K562 (cell line): ENCODE results near the gene USF2. TPM values are rescaled to one million over a fixed set of nuclear protein-coding genes. Genes with fewer than 3 reads are reported as not detected.
A peak's percentile ranks its signal among the peaks of the same experiment; 100 is the strongest.

ENCODE experiments used
- ATAC-seq: fragments of 200-7000 bp; cut with Tn5 transposase; 3 replicates; pipeline ENCODE4 v1.9.1; 2020; ENCODE audit warnings: moderate library complexity
- BruUV-seq: library from RNA; stranded (reverse); fragments of 400-500 nt; replicated peaks from 2 replicates; lab custom pipeline; 2021; lab: Mats Ljungman, UMichigan
- CTCF ChIA-PET: fragments of 300-600 bp; formaldehyde crosslinking; extraction: SDS; loops from one replicate; lab custom pipeline; 2021; ENCODE audit warnings: low intra/inter-chr PET ratio; lab: Yijun Ruan, JAX
- POLR2A ChIA-PET: fragments of 300-600, 350-650 bp; sonication (Branson Sonifier 250); formaldehyde crosslinking; extraction: SDS; loops from one replicate; lab custom pipeline; 2021; ENCODE audit warnings: antibody characterized with exemption, inconsistent platforms; lab: Yijun Ruan, JAX
- DNase-seq, 4 experiments: peaks; one replicate each; pipeline versions ENCODE4 v3.0.0 to v3.0.0-alpha.2; 2011 to 2018; ENCODE audit warnings: low spot score in 3 of 4, mixed read lengths in 3 of 4; ENCODE audit errors: extremely low read depth in 1 of 4
- FAIRE-seq: peaks from 2 replicates; lab custom pipeline; 2011; peaks lifted over from hg19 to GRCh38; lab: Jason Lieb, UNC
- H2AFZ ChIP-seq: 2 replicates; pipeline ENCODE4 v1.6.0; 2011; ENCODE audit warnings: low read depth, low read length, control low read depth, inconsistent platforms
- H3K27ac ChIP-seq: fragments of 200-600 bp; 3 replicates; pipeline ENCODE4 v1.8.0; 2011; ENCODE audit warnings: low read depth, mild to moderate bottlenecking, control low read depth, inconsistent platforms, low read length, moderate library complexity, mixed read lengths; ENCODE audit errors: extremely low read depth
- H3K27me3 ChIP-seq, 2 experiments: fragments of 300-600 bp in 1 of 2; 2 replicates in 1 of 2; 3 replicates in 1 of 2; pipeline versions ENCODE4 v1.6.0 to v1.8.0; 2011; ENCODE audit warnings: inconsistent platforms in 2 of 2, low read length in 2 of 2, mild to moderate bottlenecking in 1 of 2, mixed read lengths in 1 of 2, moderate library complexity in 1 of 2; ENCODE audit not compliant: control insufficient read depth in 2 of 2, insufficient read depth in 2 of 2
- H3K36me3 ChIP-seq: fragments of 300-600 bp; 3 replicates; pipeline ENCODE4 v1.8.0; 2011; ENCODE audit warnings: mild to moderate bottlenecking, low read length, inconsistent platforms; ENCODE audit not compliant: control insufficient read depth, insufficient read depth
- H3K4me1 ChIP-seq, 2 experiments: fragments of 200-600 bp in 1 of 2; replicated peaks in 1 of 2; 2 replicates in 1 of 2; 3 replicates in 1 of 2; pipeline versions ENCODE4 v1.5.1 to v1.8.0; 2011; ENCODE audit warnings: inconsistent platforms in 2 of 2, low read length in 2 of 2, mild to moderate bottlenecking in 1 of 2, mixed read lengths in 1 of 2, moderate library complexity in 1 of 2; ENCODE audit not compliant: control insufficient read depth in 2 of 2, insufficient read depth in 2 of 2
- H3K4me2 ChIP-seq: 2 replicates; pipeline ENCODE4 v1.6.1; 2011; ENCODE audit warnings: low read length, control low read depth, inconsistent platforms, mixed read lengths; ENCODE audit not compliant: insufficient read depth
- H3K4me3 ChIP-seq: fragments of 200-600 bp; sonication (generic), shearing (Covaris generic); 2 replicates; pipeline ENCODE4 v1.5.1; 2016; ENCODE audit warnings: control low read depth, inconsistent platforms
- H3K79me2 ChIP-seq: fragments of 200-600 bp; 3 replicates; pipeline ENCODE4 v1.8.0; 2011; ENCODE audit warnings: low read length, inconsistent platforms; ENCODE audit not compliant: control insufficient read depth, insufficient read depth
- H3K9ac ChIP-seq, 2 experiments: 2 replicates each; pipeline versions ENCODE4 v1.6.0 to v1.6.1; 2011; ENCODE audit warnings: low read depth in 2 of 2, low read length in 2 of 2, control low read depth in 1 of 2, inconsistent platforms in 1 of 2, mild to moderate bottlenecking in 1 of 2, mixed read lengths in 1 of 2; ENCODE audit not compliant: insufficient read depth in 1 of 2
- H3K9me1 ChIP-seq: one replicate; pipeline ENCODE4 v1.6.0; 2011; ENCODE audit warnings: inconsistent platforms, mild to moderate bottlenecking, low read length, moderate library complexity; ENCODE audit not compliant: control insufficient read depth, insufficient read depth
- H3K9me3 ChIP-seq: replicated peaks from 2 replicates; pipeline ENCODE4 v1.5.1; 2011; ENCODE audit warnings: low read depth, low read length, inconsistent platforms; ENCODE audit not compliant: control insufficient read depth, insufficient read depth
- H4K20me1 ChIP-seq: replicated peaks from 2 replicates; pipeline ENCODE4 v1.6.1; 2011; ENCODE audit warnings: low read length, inconsistent platforms, mixed read lengths; ENCODE audit not compliant: control insufficient read depth, insufficient read depth
- COPS2 ChIP-seq: fragments of 450-650 bp; conservative IDR thresholded peaks from 2 replicates; pipeline ENCODE4 v1.6.1; 2016; ENCODE audit warnings: mild to moderate bottlenecking, moderate library complexity
- DIDO1 ChIP-seq: fragments of 450-650 bp; IDR thresholded peaks from 2 replicates; pipeline ENCODE4 v1.6.1; 2016; ENCODE audit warnings: low read depth, missing biosample characterization, missing genetic modification characterization
- ETV5 ChIP-seq: sonication (generic); formaldehyde crosslinking; IDR thresholded peaks from 2 replicates; pipeline ENCODE4 v1.4.0; 2020; ENCODE audit warnings: low read depth, mild to moderate bottlenecking, missing genetic modification reagents
- ETV6 ChIP-seq, 3 experiments: fragments of 150-350 bp in 1 of 3; sonication (generic) in 1 of 3; formaldehyde crosslinking in 1 of 3; IDR thresholded peaks; 2 replicates each; pipeline versions ENCODE4 v1.6.1 to v1.8.0; 2014 to 2022; ENCODE audit warnings: borderline replicate concordance in 2 of 3, low read depth in 2 of 3, antibody characterized with exemption in 1 of 3, low read length in 1 of 3, mild to moderate bottlenecking in 1 of 3, missing genetic modification reagents in 1 of 3
- FOXJ2 ChIP-seq: fragments of 200-800 bp; sonication (Bioruptor generic); IDR thresholded peaks from 2 replicates; pipeline ENCODE4 v1.6.1; 2016; ENCODE audit warnings: missing genetic modification characterization, missing compliant biosample characterization
- HDGF ChIP-seq: fragments of 450-650 bp; IDR thresholded peaks from 2 replicates; pipeline ENCODE4 v1.6.1; 2016
- NR2C1 ChIP-seq, 2 experiments: fragments of 450-650 bp; IDR thresholded peaks; 2 replicates each; pipeline ENCODE4 v1.6.1; 2017; ENCODE audit warnings: mild to moderate bottlenecking in 2 of 2, antibody characterized with exemption in 1 of 2, inconsistent platforms in 1 of 2, missing compliant biosample characterization in 1 of 2, missing genetic modification characterization in 1 of 2
- POLR2AphosphoS5 ChIP-seq: IDR thresholded peaks from 2 replicates; pipeline ENCODE4 v1.6.1; 2011; ENCODE audit warnings: mild to moderate bottlenecking, low read depth, low read length, moderate library complexity; ENCODE audit not compliant: control insufficient read depth, insufficient read depth
- POLR2G ChIP-seq: fragments of 200-400 bp; formaldehyde crosslinking; IDR thresholded peaks from 2 replicates; pipeline ENCODE4 v1.6.1; 2017; ENCODE audit warnings: low read depth, mild to moderate bottlenecking, antibody characterized with exemption, low read length, moderate library complexity
- SOX6 ChIP-seq: fragments of 450-650 bp; IDR thresholded peaks from 2 replicates; pipeline ENCODE4 v1.6.1; 2014; ENCODE audit warnings: mild to moderate bottlenecking
- SUPT5H ChIP-seq: fragments of 450-650 bp; IDR thresholded peaks from 2 replicates; pipeline ENCODE4 v1.6.1; 2016
- WHSC1 ChIP-seq: IDR thresholded peaks from one replicate; pipeline ENCODE4 v1.6.1; 2012; ENCODE audit warnings: low read length, control low read depth, inconsistent platforms
- ZNF23 ChIP-seq: fragments of 250-450 bp; sonication (Bioruptor Pico); IDR thresholded peaks from 2 replicates; pipeline ENCODE4 v1.4.0; 2020; ENCODE audit warnings: mild to moderate bottlenecking
- ZNF232 ChIP-seq: sonication (generic); formaldehyde crosslinking; IDR thresholded peaks from 2 replicates; pipeline ENCODE4 v1.8.0; 2022; ENCODE audit warnings: mild to moderate bottlenecking, missing genetic modification reagents
- WGBS: fragments of 100-300 bp; shearing (Covaris generic); methylation state at CpG from one replicate; pipeline ENCODE4 v1.1.6; 2016; ENCODE audit warnings: low coverage, mixed read lengths; ENCODE audit not compliant: insufficient coverage; ENCODE audit errors: missing lambda C conversion rate; 5-methylcytosine and 5-hydroxymethylcytosine counted together
- in situ Hi-C: fragments of 300-500 bp; cut with MboI; formaldehyde crosslinking; loops from 4 replicates; pipeline ENCODE4 v1.15.0; 2018; ENCODE audit warnings: inconsistent platforms, mixed read lengths
- intact Hi-C: fragments of 100-400 bp; cut with micrococcal nuclease; formaldehyde crosslinking; loops from 2 replicates; pipeline ENCODE4 v1.14.2; 2022
- polyA plus RNA-seq, 8 experiments: library from polyadenylated mRNA; depleted of rRNA in 4 of 8; stranded (reverse) in 5 of 8; unstranded in 3 of 8; fragments of >200 nt; fragmentation: Nextera tagmentation in 2 of 8; fragmentation: Illumina TruSeq in 1 of 8; extraction: Ambion mirVana in 2 of 8; extraction: Trizol in 1 of 8; gene quantifications; 2 replicates each; pipeline versions ENCODE4 v1.2.1 to v1.2.3, GENCODE V29; 2011 to 2014; ENCODE audit warnings: inconsistent platforms in 1 of 8, missing spikeins in 1 of 8
- total RNA-seq, 7 experiments: library from RNA; depleted of rRNA in 6 of 7; stranded (reverse); fragments of >200 nt in 6 of 7; fragmentation: Illumina TruSeq in 2 of 7; extraction: Trizol in 2 of 7; gene quantifications; 2 replicates each; pipeline versions ENCODE4 v1.2.1 to v1.2.3, GENCODE V29; 2011 to 2021; ENCODE audit warnings: low replicate concordance in 1 of 7

Gene USF2
- total and polyA plus RNA-seq, 9 of the 15 experiments (the other 6 are each of a cell fraction or from before 2014, with no cell fraction given) = 0.27 to 93.7 (median 58.4) TPM

DNA sequence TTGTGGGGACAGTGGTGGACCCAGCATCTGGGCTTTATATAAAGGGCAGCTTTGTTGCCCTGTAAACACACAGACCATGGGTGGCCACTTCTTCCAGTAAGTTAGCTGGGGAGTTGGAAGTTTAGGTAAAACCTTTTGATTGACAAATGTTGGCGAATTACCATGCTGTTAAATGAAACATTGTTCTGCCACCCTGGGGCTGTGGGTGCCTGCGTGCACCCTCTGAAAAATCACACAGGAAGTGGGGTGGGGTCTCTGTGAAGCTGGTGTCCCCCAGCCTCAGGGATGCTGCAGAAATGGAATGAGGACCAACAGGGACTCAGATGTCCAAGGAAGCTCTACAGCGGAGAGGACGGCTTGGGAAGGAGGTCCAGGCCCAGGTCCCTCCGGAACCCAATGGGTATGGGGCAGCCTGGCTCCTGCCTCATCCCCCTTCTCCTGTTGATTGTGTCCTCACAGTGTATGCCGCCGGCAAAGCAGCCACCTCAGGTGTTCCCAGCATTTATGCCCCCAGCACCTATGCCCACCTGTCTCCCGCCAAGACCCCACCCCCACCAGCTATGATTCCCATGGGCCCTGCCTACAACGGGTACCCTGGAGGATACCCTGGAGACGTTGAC, 2.8 kb upstream of the USF2 start:
- POLR2A ChIA-PET = interaction anchor here (0.5 to 3.7 kb wide), 6 partner anchors 11 to 226 kb away, joined by 3 to 31 read pairs (median 3); no protein-coding TSS in a partner anchor
- 93% methylated on average over 6 of the region's 10 CpGs for WGBS
- DNase-seq (no peak), ATAC-seq (no peak), FAIRE-seq (no peak)
- in situ Hi-C loops = no loop called here
- Histone ChIP-seq H3K4me1 (peaks cover 15 to 45% of the 10 kb centered on the region in 2 experiments), H3K36me3 (peaks cover 78% of the 10 kb centered on the region), H3K9me1 (no peaks in the 10 kb centered on the region), H4K20me1 (no peaks in the 10 kb centered on the region), H3K4me2 (no peak overlapping the region), H3K9ac (peak overlapping the region in 1 of 2 experiments; percentile 99; a peak in 2 of 4 replicates), H3K27ac (no peak overlapping the region; the same call in 2 of the 3 replicates), H3K27me3 (no peaks in the 10 kb centered on the region)
- TF ChIP-seq ZNF232 = no peak
- TF ChIP-seq SUPT5H = 0 out of 2 replicates have a peak, but pooled peaks have one; percentile 15
- TF ChIP-seq, all 486 proteins: peak for 1
- H2AFZ ChIP-seq = no peak overlapping the region
- no peaks in the 10 kb centered on the region for H3K9me3 ChIP-seq
- H3K4me3 ChIP-seq = no peak overlapping the region
- no TSS peak for BruUV-seq
- H3K79me2 ChIP-seq = peaks cover 23% of the 10 kb centered on the region
- CTCF ChIA-PET = no interaction called here
- intact Hi-C loops = loop anchor here (5.0 kb wide), 2 partner anchors 109 to 124 kb away; partner anchors contain the start of gene FXYD7

DNA sequence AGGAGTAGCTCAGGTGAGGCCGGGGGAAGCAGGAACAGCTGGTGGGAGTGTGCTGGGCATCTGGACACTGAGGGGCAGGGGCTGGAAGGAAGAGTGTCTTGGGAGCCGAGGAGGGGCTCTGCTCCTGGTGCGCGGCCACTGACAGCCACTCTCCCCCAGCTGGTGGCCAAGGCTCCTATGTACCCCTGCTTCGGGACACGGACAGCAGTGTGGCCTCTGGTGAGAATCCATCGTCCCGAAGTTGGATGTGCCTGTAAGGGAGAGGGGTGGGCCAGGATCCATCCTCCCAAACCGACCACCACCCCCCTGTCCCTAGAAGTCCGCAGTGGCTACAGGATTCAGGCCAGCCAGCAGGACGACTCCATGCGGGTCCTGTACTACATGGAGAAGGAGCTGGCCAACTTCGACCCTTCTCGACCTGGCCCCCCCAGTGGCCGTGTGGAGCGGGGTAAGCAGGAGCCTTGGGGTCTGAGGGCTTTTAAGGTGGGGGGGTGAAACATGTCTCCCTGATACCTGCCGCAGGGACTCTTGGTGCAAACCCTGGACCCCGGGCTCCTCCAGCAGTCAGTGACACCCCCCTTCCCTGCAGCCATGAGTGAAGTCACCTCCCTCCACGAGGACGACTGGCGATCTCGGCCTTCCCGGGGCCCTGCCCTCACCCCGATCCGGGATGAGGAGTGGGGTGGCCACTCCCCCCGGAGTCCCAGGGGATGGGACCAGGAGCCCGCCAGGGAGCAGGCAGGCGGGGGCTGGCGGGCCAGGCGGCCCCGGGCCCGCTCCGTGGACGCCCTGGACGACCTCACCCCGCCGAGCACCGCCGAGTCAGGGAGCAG, 2.0 kb upstream of the USF2 start:
- no peaks in the 10 kb centered on the region for H3K27me3 ChIP-seq
- intact Hi-C loops = loop anchor here (5.0 kb wide), 2 partner anchors 109 to 124 kb away; partner anchors contain the start of gene FXYD7
- in situ Hi-C loops = no loop called here
- H3K36me3 ChIP-seq = peaks cover 78% of the 10 kb centered on the region
- DNase-seq (peak; percentile 44 to 71 (median 56)), ATAC-seq (peak; percentile 35), FAIRE-seq (no peak)
- H3K4me1 ChIP-seq = peaks cover 15 to 47% of the 10 kb centered on the region in 2 experiments
- H3K79me2 ChIP-seq = peaks cover 23% of the 10 kb centered on the region
- CTCF ChIA-PET = no interaction called here
- H4K20me1 ChIP-seq = no peaks in the 10 kb centered on the region
- H3K9me1 ChIP-seq = no peaks in the 10 kb centered on the region
- no TSS peak for BruUV-seq
- peak overlapping the region; percentile 80 for H3K27ac ChIP-seq
- POLR2A ChIA-PET = interaction anchor here (0.5 to 3.7 kb wide), 5 partner anchors 11 to 225 kb away, joined by 3 to 31 read pairs (median 3); no protein-coding TSS in a partner anchor
- peak overlapping the region; percentile 87 to 99 for H3K9ac ChIP-seq
- no peak overlapping the region for H2AFZ ChIP-seq
- no peaks in the 10 kb centered on the region for H3K9me3 ChIP-seq
- 47% methylated on average over 24 of the region's 39 CpGs for WGBS
- H3K4me3 ChIP-seq = peak overlapping the region; percentile 55
- H3K4me2 ChIP-seq = peak overlapping the region; percentile 82
- TF ChIP-seq POLR2G = peak; percentile 66
- TF ChIP-seq ETV5 (CRISPR knock-in tag) = no peak
- no peak for TF ChIP-seq DIDO1 (tag)
- TF ChIP-seq ZNF23 (CRISPR knock-in tag) = no peak
- TF ChIP-seq POLR2AphosphoS5 = 0 out of 2 replicates have a peak, but pooled peaks have one; percentile 7
- TF ChIP-seq SOX6 = no peak
- no peak for TF ChIP-seq ETV6 (IDR thresholded peaks at IDR 0.05; ENCODE audit: borderline replicate concordance in 1 of 2, low read depth in 2 of 2, low read length in 1 of 2)
- TF ChIP-seq ETV6 (CRISPR knock-in tag; IDR thresholded peaks at IDR 0.05; ENCODE audit: borderline replicate concordance) = no peak
- no peak for TF ChIP-seq FOXJ2
- no peak for TF ChIP-seq NR2C1 (IDR thresholded peaks at IDR 0.05)
- no peak for TF ChIP-seq NR2C1 (tag; IDR thresholded peaks at IDR 0.05)
- TF ChIP-seq WHSC1 = no peak
- TF ChIP-seq HDGF = no peak
- TF ChIP-seq COPS2 = no peak
